Measurements from ENCODE around the gene DNAJC8. TPM values are rescaled to one million over a fixed set of nuclear protein-coding genes. Genes with fewer than 3 reads are reported as not detected.

The DNAJC8 gene
- total RNA-seq, 2 donors from 2014 or later, result 45.8 to 55.3 TPM

- TF ChIP-seq CTCF (IDR thresholded peaks at IDR 0.05), result no peak
- Histone ChIP-seq H3K9me3 (no peaks in the 10 kb centered on the region), H3K27ac (peak within 1 kb of the TSS in 1 of 2 donors; percentile 26), H3K4me1 (peaks cover 0 to 25% of the 10 kb centered on the region in 2 donors), H3K36me3 (no peaks in the 10 kb centered on the region), H3K27me3 (no peaks in the 10 kb centered on the region), H3K4me3 (peak within 1 kb of the TSS in 1 of 2 donors; percentile 22)
- no peak for DNase-seq (ENCODE audit: low spot score)
These were observed 56.0 kb downstream of the DNAJC8 start, which contains the start of gene PTAFR for GRCh38 chr1:28176492-28177470. PTAFR (minus strand) TSS chr1:28176690; CDS start chr1:28151021, 25,669 bp downstream.

- no peak for TF ChIP-seq CTCF (IDR thresholded peaks at IDR 0.05)
- no peaks in the 10 kb centered on the region for H3K9me3 ChIP-seq
- H3K36me3 ChIP-seq, result no peaks in the 10 kb centered on the region
- peak overlapping the region in 1 of 2 donors; percentile 26 for H3K27ac ChIP-seq
- no peaks in the 10 kb centered on the region for H3K27me3 ChIP-seq
- H3K4me1 ChIP-seq, result peaks cover 0 to 25% of the 10 kb centered on the region in 2 donors
- DNase-seq (ENCODE audit: low spot score), result no peak
- peak overlapping the region in 1 of 2 donors; percentile 22 for H3K4me3 ChIP-seq
These were observed 56.8 kb downstream of the DNAJC8 start for GRCh38 chr1:28175955-28176485.

DNA sequence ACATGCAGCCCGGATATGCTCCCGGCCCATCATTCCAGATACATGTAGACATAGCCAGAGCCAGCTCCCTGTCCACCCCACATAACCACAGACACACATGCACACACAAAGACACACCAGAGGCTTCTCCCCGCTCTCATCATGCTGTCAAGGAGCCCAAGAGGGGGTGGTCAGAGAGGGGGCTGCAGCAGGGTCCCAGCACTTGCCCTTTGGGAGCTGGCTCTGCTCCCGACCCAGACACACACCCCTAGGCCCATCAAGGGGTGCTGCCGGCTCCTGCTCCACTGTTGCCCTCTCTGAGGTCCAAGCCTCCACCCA lies 58.9 kb downstream of the DNAJC8 start:
- H3K27ac ChIP-seq, result peak overlapping the region; percentile 28 to 67
- H3K4me1 ChIP-seq, result peaks cover 0 to 25% of the 10 kb centered on the region in 2 donors
- no peaks in the 10 kb centered on the region for H3K9me3 ChIP-seq
- H3K27me3 ChIP-seq, result no peaks in the 10 kb centered on the region
- TF ChIP-seq CTCF (IDR thresholded peaks at IDR 0.05), result no peak
- no peak for DNase-seq (ENCODE audit: low spot score)
- no peaks in the 10 kb centered on the region for H3K36me3 ChIP-seq
- H3K4me3 ChIP-seq, result peak overlapping the region in 1 of 2 donors; percentile 9

GRCh38 chr1:28173151-28173979 lies 59.5 kb downstream of the DNAJC8 start:
- Histone ChIP-seq H3K27ac (peak overlapping the region; percentile 28 to 67), H3K4me1 (peaks cover 0 to 25% of the 10 kb centered on the region in 2 donors), H3K27me3 (no peaks in the 10 kb centered on the region), H3K36me3 (no peaks in the 10 kb centered on the region), H3K4me3 (no peak overlapping the region), H3K9me3 (no peaks in the 10 kb centered on the region)
- DNase-seq (ENCODE audit: low spot score), result no peak
- TF ChIP-seq CTCF (IDR thresholded peaks at IDR 0.05), result no peak

DNA sequence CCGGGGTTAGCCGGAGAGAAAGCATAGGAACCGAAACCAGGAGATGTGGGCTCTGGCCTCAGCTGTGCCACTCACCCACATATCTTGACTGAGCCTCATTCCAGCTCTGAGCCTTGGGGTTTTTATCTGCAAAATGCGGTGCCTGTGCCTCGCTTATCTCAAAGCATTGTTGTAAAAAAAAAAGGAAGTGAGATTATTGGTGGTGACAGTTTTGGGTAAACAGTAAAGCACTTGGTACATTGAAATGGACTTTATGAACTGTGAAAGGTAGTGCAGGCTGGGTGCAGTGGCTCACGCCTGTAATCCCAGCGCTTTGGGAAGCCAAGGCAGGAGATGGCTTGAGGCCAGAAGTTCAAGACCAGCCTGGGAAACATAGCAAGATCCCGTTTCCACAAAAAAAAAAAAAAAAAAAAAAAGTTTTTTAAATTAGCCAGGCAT lies 60.1 kb downstream of the DNAJC8 start:
- Histone ChIP-seq H3K36me3 (no peaks in the 10 kb centered on the region), H3K27ac (peak overlapping the region; percentile 7 to 67), H3K4me3 (no peak overlapping the region), H3K9me3 (no peaks in the 10 kb centered on the region), H3K4me1 (peaks cover 0 to 25% of the 10 kb centered on the region in 2 donors), H3K27me3 (no peaks in the 10 kb centered on the region)
- DNase-seq (ENCODE audit: low spot score), result no peak
- no peak for TF ChIP-seq CTCF (IDR thresholded peaks at IDR 0.05)
